HPDE6-E6E7 (cell line): ENCODE measurements around the gene STIM2.

ENCODE experiments used
- DNase-seq: peaks from one replicate; pipeline ENCODE4 v3.0.0; 2011; ENCODE audit warnings: missing footprints; ENCODE audit errors: extremely low spot score

Gene STIM2

GRCh38 chr4:26837993-26838842 is 22.4 kb upstream of the STIM2 start:
- DNase-seq, result no peak

- no peak for DNase-seq
Measured at GRCh38 chr4:26839016-26839415, 21.6 kb upstream of the STIM2 start.

GRCh38 chr4:26839534-26839951 is 21.1 kb upstream of the STIM2 start:
- DNase-seq, result no peak

GRCh38 chr4:26840786-26841185 is 19.9 kb upstream of the STIM2 start:
- no peak for DNase-seq

- no peak for DNase-seq
Measured at GRCh38 chr4:26842911-26843310, 17.7 kb upstream of the STIM2 start.

- DNase-seq, result no peak
Measured at GRCh38 chr4:26850528-26850927, 10.1 kb upstream of the STIM2 start.

- DNase-seq, result no peak
Measured at GRCh38 chr4:26851129-26851528, 9.5 kb upstream of the STIM2 start.

GRCh38 chr4:26854701-26855100 is 5.9 kb upstream of the STIM2 start:
- no peak for DNase-seq

GRCh38 chr4:26856906-26857277 is 3.7 kb upstream of the STIM2 start:
- DNase-seq, result no peak

GRCh38 chr4:26857278-26858034 is 3.2 kb upstream of the STIM2 start:
- DNase-seq, result peak; percentile 72

GRCh38 chr4:26858035-26858918 is 2.4 kb upstream of the STIM2 start:
- DNase-seq, result no peak

- DNase-seq, result no peak
Measured at GRCh38 chr4:26858947-26859401, 1.7 kb upstream of the STIM2 start.

- no peak for DNase-seq
Measured at GRCh38 chr4:26859762-26860156, 882 bp upstream of the STIM2 start.

- no peak for DNase-seq
Measured at GRCh38 chr4:26860922-26861433, 337 bp downstream of the STIM2 start.

GRCh38 chr4:26861434-26862186 is 969 bp downstream of the STIM2 start:
- no peak for DNase-seq

- DNase-seq, result no peak
Measured at GRCh38 chr4:26862381-26862915, 1.8 kb downstream of the STIM2 start.

- no peak for DNase-seq
Measured at GRCh38 chr4:26863512-26863911, 2.9 kb downstream of the STIM2 start.

- no peak for DNase-seq
Measured at GRCh38 chr4:26864899-26865298, 4.3 kb downstream of the STIM2 start.

GRCh38 chr4:26866203-26866602 is 5.6 kb downstream of the STIM2 start:
- no peak for DNase-seq

GRCh38 chr4:26866781-26867180 is 6.1 kb downstream of the STIM2 start:
- DNase-seq, result no peak
